GM18861 (cell line): ENCODE data around the gene TMEM97.

Experiments
- ATAC-seq: cut with Tn5 transposase; IDR thresholded peaks from one replicate; pipeline ENCODE4 v1.9.1; 2021; ENCODE audit not compliant: unreplicated experiment

Gene TMEM97

GRCh38 chr17:28363776-28364650 lies 45.0 kb downstream of the TMEM97 start:
- no peak for ATAC-seq

DNA sequence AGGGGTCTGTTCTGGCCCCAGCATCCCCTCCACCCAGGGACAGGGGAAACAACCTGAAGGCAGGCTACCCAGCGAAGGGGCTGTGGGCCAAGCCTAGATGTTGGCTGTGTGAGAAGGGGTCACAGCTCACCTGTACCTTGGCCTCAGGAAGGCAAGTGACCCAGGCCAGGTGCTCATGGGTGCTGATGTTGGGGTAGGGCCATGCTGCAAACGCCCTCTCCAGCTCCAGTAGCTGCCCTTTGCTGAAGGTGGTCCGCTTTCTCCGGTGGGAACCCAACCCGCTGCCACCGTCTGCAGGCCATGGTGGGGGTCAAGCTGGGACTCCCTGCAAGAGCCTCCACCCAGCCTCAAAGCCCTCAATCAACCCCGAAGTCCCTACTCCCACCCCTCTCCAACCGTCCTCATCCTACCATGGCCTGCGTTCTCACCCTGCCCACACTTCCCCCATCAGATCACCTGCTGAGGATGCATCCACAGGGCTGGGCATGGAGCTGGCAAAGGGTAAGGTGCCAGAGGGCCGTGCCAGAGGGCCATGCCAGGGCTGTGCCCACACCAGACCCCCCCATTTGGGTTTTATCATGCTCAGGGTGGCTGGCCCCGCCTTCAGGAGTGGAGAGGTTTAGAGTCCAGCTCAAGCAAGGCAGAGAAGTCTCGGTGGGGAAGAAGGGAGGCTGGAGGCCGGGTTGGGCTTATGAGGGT lies 45.8 kb downstream of the TMEM97 start, which contains the start of gene SEBOX:
SEBOX (minus strand) TSS at position 535 of the 699 bp plus-strand sequence; CDS start at position 487, 48 bp downstream.
- ATAC-seq: no peak

DNA sequence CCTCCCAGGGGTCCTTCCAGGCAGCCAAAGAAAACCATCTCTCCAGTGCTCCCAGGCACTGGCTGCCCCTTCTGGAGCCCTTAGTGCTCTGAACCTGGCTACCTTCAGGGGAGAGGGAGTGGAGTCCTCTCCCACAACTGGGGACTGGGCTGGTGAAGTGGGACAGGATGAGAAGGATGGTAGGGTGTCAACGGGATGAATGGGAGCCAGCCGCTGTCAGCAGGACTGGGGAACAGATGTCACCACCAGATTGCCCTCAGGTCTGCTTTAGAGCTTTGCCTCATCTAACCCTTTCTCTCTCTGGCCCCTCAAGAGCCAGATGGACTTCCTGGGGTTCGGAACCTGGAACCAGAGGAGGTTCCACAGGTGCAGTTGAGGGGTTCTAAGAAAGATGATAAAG lies 46.5 kb downstream of the TMEM97 start:
- ATAC-seq: no peak

DNA sequence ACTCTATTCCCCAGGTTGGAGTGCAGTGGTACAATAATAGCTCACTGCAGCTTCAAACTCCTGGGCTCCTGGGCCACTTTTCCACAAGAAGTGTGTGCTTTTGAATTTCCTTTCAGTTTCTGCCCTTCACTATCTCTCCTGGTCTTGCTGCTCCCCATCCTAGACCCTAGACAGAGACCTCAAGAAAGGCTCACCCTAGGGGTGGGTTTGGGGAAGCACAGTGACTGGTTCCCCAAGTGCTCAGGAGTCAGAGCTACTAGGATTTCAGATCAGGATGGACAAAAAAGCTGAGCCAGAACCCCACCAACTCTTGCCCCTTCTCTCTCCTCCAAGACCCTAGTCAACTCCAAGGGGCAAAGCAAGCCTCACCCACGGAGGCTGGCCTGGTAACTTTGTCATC lies 47.6 kb downstream of the TMEM97 start:
- ATAC-seq: no peak

GRCh38 chr17:28367641-28368305 lies 48.8 kb downstream of the TMEM97 start:
- no peak for ATAC-seq

DNA sequence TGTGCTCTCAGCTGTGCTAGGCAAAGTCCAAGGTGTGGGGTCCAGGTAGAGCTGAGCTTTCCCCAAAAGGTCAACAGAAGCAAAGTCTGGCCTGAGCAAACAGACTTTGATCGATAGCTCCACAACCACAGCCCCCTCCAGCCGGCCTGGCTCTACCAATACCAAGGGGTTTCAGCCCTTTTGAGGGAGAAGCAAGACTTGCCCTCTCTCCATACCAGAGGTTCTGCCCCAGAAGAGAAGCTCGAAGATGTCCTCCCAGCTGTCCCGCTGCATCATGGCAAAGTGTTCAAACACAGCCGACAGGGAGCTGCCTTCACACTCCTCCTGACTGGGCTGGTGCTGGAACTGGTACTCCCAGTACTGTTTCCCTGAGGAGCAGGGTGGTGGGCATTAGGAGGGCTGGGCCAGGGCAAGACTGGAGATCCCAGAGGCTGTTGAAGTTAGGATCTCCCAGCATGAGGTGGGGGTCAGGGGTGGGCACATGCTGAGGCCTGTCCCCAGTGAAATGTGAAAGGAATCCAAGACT lies 49.4 kb downstream of the TMEM97 start:
- ATAC-seq: no peak

DNA sequence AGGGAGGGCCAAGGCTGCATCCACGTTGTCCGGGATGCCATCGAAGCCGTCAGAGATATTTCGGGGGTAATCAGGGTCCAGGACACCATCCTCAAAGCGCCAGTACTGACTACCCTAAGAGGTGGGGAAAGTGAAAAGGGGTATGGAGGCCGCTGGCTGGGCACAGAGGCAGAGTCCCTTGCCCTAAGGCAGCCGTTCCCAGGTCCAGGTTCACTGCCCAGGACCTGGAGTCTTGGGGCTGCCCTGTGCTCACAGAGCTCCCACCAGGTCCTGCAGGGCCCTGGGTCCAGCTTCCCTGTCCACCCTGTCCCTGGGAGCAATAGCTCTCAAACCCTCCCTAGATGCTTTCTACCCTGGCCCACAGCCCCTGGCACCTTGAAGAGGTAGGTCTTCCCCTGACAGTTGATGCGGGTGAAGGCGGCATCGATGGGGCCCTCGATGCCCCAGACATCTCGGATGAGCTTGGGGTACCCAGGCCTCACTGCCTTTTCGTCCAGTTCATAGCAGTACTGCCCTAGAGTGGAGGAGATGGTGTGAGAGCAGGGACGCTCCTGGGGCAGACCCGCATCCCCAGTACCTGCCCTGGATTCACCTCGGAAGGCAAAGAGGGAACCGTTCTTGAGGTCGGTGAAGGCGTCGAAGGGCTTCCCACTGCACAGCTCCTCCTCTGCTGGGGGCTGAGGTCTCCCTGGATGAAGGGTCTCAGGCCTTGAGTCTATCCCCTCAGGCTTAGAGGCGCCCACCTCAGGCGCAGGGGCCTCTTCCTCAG lies 50.1 kb downstream of the TMEM97 start:
- ATAC-seq: no peak

- no peak for ATAC-seq
These were observed 50.7 kb downstream of the TMEM97 start for GRCh38 chr17:28369684-28370034.

DNA sequence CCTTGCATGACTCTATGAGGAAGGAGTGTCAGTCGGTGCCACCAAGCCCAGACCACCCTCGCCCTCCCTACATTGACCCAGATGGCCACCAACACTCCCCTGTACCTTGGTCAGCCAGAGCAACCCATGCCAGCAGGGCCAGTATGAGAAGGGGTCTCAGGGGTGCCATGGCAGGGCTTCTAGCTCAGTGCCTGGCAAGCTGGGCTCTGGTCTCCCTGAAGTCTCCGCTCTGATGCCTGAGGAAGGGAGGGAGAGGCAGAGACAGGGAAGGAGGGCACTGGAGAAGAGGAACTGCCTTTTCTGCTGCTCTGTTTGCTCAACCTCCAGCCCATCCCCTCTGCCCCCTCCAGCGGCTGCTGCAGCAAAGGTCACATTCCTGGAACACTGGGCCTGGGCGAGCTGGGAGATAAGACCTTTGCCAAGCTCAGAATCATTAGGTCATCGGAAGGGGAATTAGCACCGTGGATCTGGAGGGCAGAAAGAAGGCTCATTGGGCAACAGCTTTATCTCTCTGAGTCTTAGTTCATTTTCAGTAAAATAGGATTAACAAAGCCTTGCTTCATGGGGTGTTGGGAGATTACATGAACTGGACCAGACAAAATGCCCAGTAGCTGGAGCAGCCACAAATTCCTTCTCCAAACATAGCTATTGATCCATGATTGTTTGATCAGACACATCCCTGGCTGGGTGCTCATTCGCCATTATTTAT lies 51.2 kb downstream of the TMEM97 start, which contains the start of gene VTN:
VTN (minus strand) TSS at position 273 of the 709 bp plus-strand sequence; CDS start at position 169, 104 bp downstream.
- no peak for ATAC-seq

GRCh38 chr17:28370744-28371103 lies 51.7 kb downstream of the TMEM97 start:
- ATAC-seq: no peak

- ATAC-seq: peak; percentile 56
These were observed 52.5 kb downstream of the TMEM97 start, which contains the start of gene SARM1 for GRCh38 chr17:28371245-28372202. TSS of gene SARM1 (plus strand) at chr17:28371694. CDS start at chr17:28372033, 339 bp downstream.

GRCh38 chr17:28372203-28372944 lies 53.4 kb downstream of the TMEM97 start:
- ATAC-seq: no peak

DNA sequence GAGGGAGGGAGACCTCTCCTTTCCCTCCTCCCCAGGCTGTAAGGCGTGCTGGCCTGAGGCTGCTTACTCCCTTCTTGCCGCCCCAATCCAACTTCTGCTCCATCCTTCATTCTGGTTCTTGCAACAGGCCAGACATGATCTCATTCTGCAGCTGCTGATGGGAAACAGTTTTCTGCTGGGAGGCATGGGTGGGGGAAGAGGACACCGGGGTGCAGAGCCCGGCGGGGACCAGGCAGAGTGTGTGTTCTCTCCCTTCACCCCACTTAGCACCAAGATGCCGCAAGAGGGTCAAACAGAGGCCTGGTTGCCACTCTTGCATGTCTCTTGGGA lies 53.9 kb downstream of the TMEM97 start:
- ATAC-seq: no peak
